HepG2 (cell line): ENCODE measurements around the gene GRB7. TPM values are rescaled to one million over a fixed set of nuclear protein-coding genes. Genes with fewer than 3 reads are reported as not detected.
A peak's percentile ranks its signal among the peaks of the same experiment; 100 is the strongest.

Experiments
- AGO2 ChIP-seq: fragments of 200-400 bp; formaldehyde crosslinking; optimal IDR thresholded peaks from 2 replicates; pipeline ENCODE3; 2017; ENCODE audit warnings: mild to moderate bottlenecking, low read depth, low read length, moderate library complexity
- ATF5 ChIP-seq: sonication (generic); formaldehyde crosslinking; IDR thresholded peaks from 2 replicates; pipeline ENCODE4 v1.4.0; 2020; ENCODE audit warnings: mild to moderate bottlenecking, low read depth, missing genetic modification reagents
- EHMT2 ChIP-seq: fragments of 200-600 bp; sonication (generic); IDR thresholded peaks from 2 replicates; pipeline ENCODE4 v1.7.0; 2017; ENCODE audit warnings: antibody characterized with exemption, low read depth, low read length, borderline replicate concordance
- HNF4A ChIP-seq: sonication (generic); formaldehyde crosslinking; IDR thresholded peaks from 2 replicates; pipeline ENCODE4 v1.4.0; 2020; ENCODE audit warnings: missing genetic modification reagents
- IRX3 ChIP-seq: sonication (generic); formaldehyde crosslinking; IDR thresholded peaks from 2 replicates; pipeline ENCODE4 v1.8.1; 2023; ENCODE audit warnings: mild to moderate bottlenecking, low read depth, missing genetic modification reagents, borderline replicate concordance
- KDM3A ChIP-seq: IDR thresholded peaks from 2 replicates; pipeline ENCODE4 v1.6.1; 2018; ENCODE audit warnings: low read depth, missing compliant biosample characterization
- KLF16 ChIP-seq, 2 experiments: sonication (generic) in 1 of 2; formaldehyde crosslinking in 1 of 2; IDR thresholded peaks; 2 replicates each; pipeline versions ENCODE4 v1.6.1 to v1.8.0; 2016 to 2023; ENCODE audit warnings: missing genetic modification reagents in 2 of 2, missing compliant biosample characterization in 1 of 2
- MED13 ChIP-seq: sonication (generic); formaldehyde crosslinking; IDR thresholded peaks from 2 replicates; pipeline ENCODE4 v1.5.0; 2020; ENCODE audit warnings: missing genetic modification reagents
- SNAPC4 ChIP-seq: sonication (generic); formaldehyde crosslinking; IDR thresholded peaks from 2 replicates; pipeline ENCODE4 v1.4.0; 2020; ENCODE audit warnings: mild to moderate bottlenecking, missing genetic modification reagents
- ZBTB26 ChIP-seq: IDR thresholded peaks from 2 replicates; pipeline ENCODE4 v1.6.1; 2016; ENCODE audit warnings: missing compliant biosample characterization, missing genetic modification reagents, borderline replicate concordance
- ZNF318 ChIP-seq: sonication (generic); formaldehyde crosslinking; IDR thresholded peaks from 2 replicates; pipeline ENCODE4 v1.4.0; 2020; ENCODE audit warnings: mild to moderate bottlenecking, missing genetic modification reagents
- ZNF343 ChIP-seq: sonication (generic); formaldehyde crosslinking; IDR thresholded peaks from 2 replicates; pipeline ENCODE4 v1.4.0; 2020; ENCODE audit warnings: mild to moderate bottlenecking, missing genetic modification reagents
- polyA plus RNA-seq, 8 experiments: library from polyadenylated mRNA; depleted of rRNA in 3 of 8; stranded (reverse) in 7 of 8; unstranded in 1 of 8; fragments of >200 nt; fragmentation: Illumina TruSeq in 4 of 8; extraction: Trizol in 4 of 8; gene quantifications; 2 replicates each; pipeline versions ENCODE4 v1.2.1 to v1.2.3, GENCODE V29; 2011 to 2016; ENCODE audit warnings: low read depth in 4 of 8, missing spikeins in 1 of 8, mixed read lengths in 1 of 8; ENCODE audit not compliant: insufficient read depth in 1 of 8
- total RNA-seq, 5 experiments: library from RNA; depleted of rRNA; stranded (reverse); fragments of >200 nt; fragmentation: Illumina TruSeq; extraction: Trizol; gene quantifications; 2 replicates each; pipeline ENCODE4 v1.2.3, GENCODE V29; 2016; ENCODE audit warnings: low read depth in 1 of 5

GRB7 gene
- total and polyA plus RNA-seq, 2 of the 13 experiments (the other 11 are each of a cell fraction or from before 2014, with no cell fraction given), result 60.2 to 77.7 TPM

GRCh38 chr17:39754161-39754957, 16.6 kb downstream of the GRB7 start (continued):
- TF ChIP-seq HNF4A (CRISPR knock-in tag) (peak; percentile 18; the same call in 1 of the 2 replicates), MED13 (CRISPR knock-in tag) (peak; percentile 85), EHMT2 (no peak), ZNF343 (CRISPR knock-in tag) (peak; percentile 88), ZNF318 (CRISPR knock-in tag) (peak; percentile 69), KDM3A (CRISPR knock-in tag) (peak; percentile 94), KLF16 (CRISPR knock-in tag; IDR thresholded peaks at IDR 0.05) (peak in 1 of 2 experiments; percentile 83; a peak in 1 of 4 replicates), ZBTB26 (CRISPR knock-in tag) (peak; percentile 78; the same call in 1 of the 2 replicates), IRX3 (CRISPR knock-in tag) (peak; percentile 85; the same call in 1 of the 2 replicates), SNAPC4 (no peak), AGO2 (peak; percentile 65), ATF5 (peak; percentile 94)
